ENCODE data around the gene SESN1. TPM values are rescaled to one million over a fixed set of nuclear protein-coding genes. Genes with fewer than 3 reads are reported as not detected.
"Not testable (repeated sequence)": the region's sequence is repeated elsewhere in the genome, so short reads cannot be mapped to it uniquely, and the experiment has no call there.

Gene SESN1
- total RNA-seq, 1 donor from 2014 or later, result 29.6 TPM

- no peak for DNase-seq (ENCODE audit: low spot score)
- intact Hi-C loops (cut with DNase I), result no loop called here
Observed at GRCh38 chr6:108985301-108985700, 109.3 kb downstream of the SESN1 start.

GRCh38 chr6:108983151-108983550 lies 111.5 kb downstream of the SESN1 start:
- DNase-seq (ENCODE audit: low spot score), result no peak
- intact Hi-C loops (cut with DNase I), result no loop called here

GRCh38 chr6:108982154-108983113 lies 112.2 kb downstream of the SESN1 start:
- intact Hi-C loops (cut with DNase I), result no loop called here
- DNase-seq (ENCODE audit: low spot score), result no peak

GRCh38 chr6:108978638-108979037 lies 116.0 kb downstream of the SESN1 start:
- intact Hi-C loops (cut with DNase I); DNase-seq (ENCODE audit: low spot score): not testable (repeated sequence)

GRCh38 chr6:108974201-108974600 lies 120.4 kb downstream of the SESN1 start:
- intact Hi-C loops (cut with DNase I), result loop anchor here (5.0 kb wide), 1 partner anchor 33 kb away; no protein-coding TSS in a partner anchor
- DNase-seq (ENCODE audit: low spot score), result no peak

- intact Hi-C loops (cut with DNase I), result loop anchor here (5.0 kb wide), 1 partner anchor 38 kb away; no protein-coding TSS in a partner anchor
- DNase-seq (ENCODE audit: low spot score), result no peak
Observed at GRCh38 chr6:108969776-108970175, 124.9 kb downstream of the SESN1 start.

GRCh38 chr6:108968325-108969316 lies 126.0 kb downstream of the SESN1 start:
- no peak for DNase-seq (ENCODE audit: low spot score)
- intact Hi-C loops (cut with DNase I), result no loop called here

GRCh38 chr6:108966855-108967755 lies 127.5 kb downstream of the SESN1 start:
- intact Hi-C loops (cut with DNase I), result loop anchor here (2.0 kb wide), 1 partner anchor 20 kb away; no protein-coding TSS in a partner anchor
- DNase-seq (ENCODE audit: low spot score), result peak; percentile 85

GRCh38 chr6:108966251-108966650 lies 128.4 kb downstream of the SESN1 start:
- no peak for DNase-seq (ENCODE audit: low spot score)
- intact Hi-C loops (cut with DNase I), result loop anchor here (2.0 kb wide), 1 partner anchor 19 kb away; no protein-coding TSS in a partner anchor

GRCh38 chr6:108961985-108962384 lies 132.7 kb downstream of the SESN1 start:
- no peak for DNase-seq (ENCODE audit: low spot score)
- intact Hi-C loops (cut with DNase I), result no loop called here

GRCh38 chr6:108961077-108961476 lies 133.6 kb downstream of the SESN1 start:
- intact Hi-C loops (cut with DNase I), result no loop called here
- DNase-seq (ENCODE audit: low spot score), result no peak

- DNase-seq (ENCODE audit: low spot score), result no peak
- intact Hi-C loops (cut with DNase I), result no loop called here
Observed at GRCh38 chr6:108960601-108961000, 134.0 kb downstream of the SESN1 start.

- intact Hi-C loops (cut with DNase I), result no loop called here
- DNase-seq (ENCODE audit: low spot score), result no peak
Observed at GRCh38 chr6:108959972-108960582, 134.6 kb downstream of the SESN1 start.

- intact Hi-C loops (cut with DNase I), result no loop called here
- no peak for DNase-seq (ENCODE audit: low spot score)
Observed at GRCh38 chr6:108958900-108959770, 135.5 kb downstream of the SESN1 start.

GRCh38 chr6:108957221-108957620 lies 137.4 kb downstream of the SESN1 start:
- intact Hi-C loops (cut with DNase I), result no loop called here
- DNase-seq (ENCODE audit: low spot score), result no peak

GRCh38 chr6:108955329-108955949 lies 139.2 kb downstream of the SESN1 start:
- no peak for DNase-seq (ENCODE audit: low spot score)
- intact Hi-C loops (cut with DNase I), result no loop called here

- DNase-seq (ENCODE audit: low spot score), result no peak
- intact Hi-C loops (cut with DNase I), result no loop called here
Observed at GRCh38 chr6:108953681-108954080, 141.0 kb downstream of the SESN1 start.
